ENCODE results near the gene HIVEP3. TPM values are rescaled to one million over a fixed set of nuclear protein-coding genes. Genes with fewer than 3 reads are reported as not detected.

The HIVEP3 gene
- total RNA-seq, 4 donors from 2014 or later, result 4.6 to 8.3 (median 6.5) TPM

DNA sequence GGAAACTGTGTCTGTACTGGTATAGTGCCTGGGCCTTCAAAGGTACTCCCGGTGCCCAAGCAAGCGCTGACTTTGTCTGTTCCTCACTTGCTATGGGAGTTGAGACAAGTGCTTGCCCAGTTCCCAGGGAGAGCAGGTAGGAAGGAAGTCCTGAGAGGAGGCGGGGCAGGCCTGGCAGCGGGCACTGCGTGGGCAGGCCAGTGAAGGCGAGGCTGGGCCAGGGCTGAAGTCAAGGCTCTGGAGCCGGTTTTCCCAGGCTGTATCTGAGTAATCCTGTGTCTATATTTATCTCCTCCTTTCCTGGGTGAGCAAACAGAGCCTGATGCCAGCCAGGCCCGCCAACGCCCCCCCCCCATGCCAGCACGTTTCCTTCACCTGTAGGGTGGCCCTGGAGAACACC lies 418.3 kb downstream of the HIVEP3 start:
- H3K36me3 ChIP-seq, result no peaks in the 10 kb centered on the region
- H3K27me3 ChIP-seq, result no peaks in the 10 kb centered on the region
- H3K27ac ChIP-seq, result peak overlapping the region in 3 of 4 donors; percentile 63 to 84 (median 74)
- no peaks in the 10 kb centered on the region for H3K9me3 ChIP-seq
- peak in 2 of 3 donors; percentile 85 to 86 for DNase-seq
- peaks cover 3 to 64% (median 16%) of the 10 kb centered on the region in 4 donors for H3K4me1 ChIP-seq
- TF ChIP-seq, protein P1, sequence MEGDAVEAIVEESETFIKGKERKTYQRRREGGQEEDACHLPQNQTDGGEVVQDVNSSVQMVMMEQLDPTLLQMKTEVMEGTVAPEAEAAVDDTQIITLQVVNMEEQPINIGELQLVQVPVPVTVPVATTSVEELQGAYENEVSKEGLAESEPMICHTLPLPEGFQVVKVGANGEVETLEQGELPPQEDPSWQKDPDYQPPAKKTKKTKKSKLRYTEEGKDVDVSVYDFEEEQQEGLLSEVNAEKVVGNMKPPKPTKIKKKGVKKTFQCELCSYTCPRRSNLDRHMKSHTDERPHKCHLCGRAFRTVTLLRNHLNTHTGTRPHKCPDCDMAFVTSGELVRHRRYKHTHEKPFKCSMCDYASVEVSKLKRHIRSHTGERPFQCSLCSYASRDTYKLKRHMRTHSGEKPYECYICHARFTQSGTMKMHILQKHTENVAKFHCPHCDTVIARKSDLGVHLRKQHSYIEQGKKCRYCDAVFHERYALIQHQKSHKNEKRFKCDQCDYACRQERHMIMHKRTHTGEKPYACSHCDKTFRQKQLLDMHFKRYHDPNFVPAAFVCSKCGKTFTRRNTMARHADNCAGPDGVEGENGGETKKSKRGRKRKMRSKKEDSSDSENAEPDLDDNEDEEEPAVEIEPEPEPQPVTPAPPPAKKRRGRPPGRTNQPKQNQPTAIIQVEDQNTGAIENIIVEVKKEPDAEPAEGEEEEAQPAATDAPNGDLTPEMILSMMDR (IDR thresholded peaks at IDR 0.05), result no peak
- TF ChIP-seq POLR2A (IDR thresholded peaks at IDR 0.05), result peak in 1 of 2 donors; percentile 42
- H3K4me3 ChIP-seq, result no peak overlapping the region

- Histone ChIP-seq H3K27me3 (no peaks in the 10 kb centered on the region), H3K27ac (peak overlapping the region in 2 of 4 donors; percentile 62 to 74), H3K9me3 (no peaks in the 10 kb centered on the region), H3K4me1 (peaks cover 3 to 67% (median 16%) of the 10 kb centered on the region in 4 donors), H3K36me3 (no peaks in the 10 kb centered on the region), H3K4me3 (no peak overlapping the region)
- no peak for DNase-seq
- TF ChIP-seq, protein P1 (IDR thresholded peaks at IDR 0.05), result no peak
- TF ChIP-seq POLR2A (IDR thresholded peaks at IDR 0.05), result no peak
Measured at GRCh38 chr1:41499591-41499990, 419.1 kb downstream of the HIVEP3 start.

- Histone ChIP-seq H3K4me1 (peaks cover 3 to 67% (median 16%) of the 10 kb centered on the region in 4 donors), H3K9me3 (no peaks in the 10 kb centered on the region), H3K27ac (peak overlapping the region in 2 of 4 donors; percentile 62 to 74), H3K36me3 (no peaks in the 10 kb centered on the region), H3K27me3 (no peaks in the 10 kb centered on the region), H3K4me3 (no peak overlapping the region)
- DNase-seq, result peak in 2 of 3 donors; percentile 86 to 89
- TF ChIP-seq POLR2A (IDR thresholded peaks at IDR 0.05), result no peak
- TF ChIP-seq, protein P1 (IDR thresholded peaks at IDR 0.05), result no peak
Measured at GRCh38 chr1:41498804-41499203, 419.9 kb downstream of the HIVEP3 start.

DNA sequence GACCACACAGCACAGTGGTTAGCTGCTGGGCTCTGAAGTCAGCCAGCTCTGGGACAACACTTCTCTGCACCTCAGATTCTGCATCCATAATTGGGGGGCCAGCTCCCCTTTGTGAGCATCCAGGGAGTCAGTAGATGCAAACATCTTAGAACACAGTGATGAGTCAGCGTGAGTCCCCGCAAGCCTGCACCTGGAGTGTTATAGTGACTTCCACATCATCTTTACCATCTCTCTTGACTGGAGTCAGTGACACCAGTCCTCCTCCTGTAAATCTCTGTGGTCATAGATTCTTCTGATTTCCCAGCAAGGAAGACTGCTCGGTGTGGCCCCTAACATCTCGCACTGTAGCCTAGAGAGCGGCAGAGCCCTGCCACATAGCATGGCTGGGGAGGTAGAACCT lies 420.3 kb downstream of the HIVEP3 start:
- Histone ChIP-seq H3K27ac (peak overlapping the region in 2 of 4 donors; percentile 62 to 74), H3K27me3 (no peaks in the 10 kb centered on the region), H3K4me1 (peaks cover 3 to 67% (median 16%) of the 10 kb centered on the region in 4 donors), H3K36me3 (no peaks in the 10 kb centered on the region), H3K9me3 (no peaks in the 10 kb centered on the region), H3K4me3 (no peak overlapping the region)
- DNase-seq, result no peak
- TF ChIP-seq, protein P1 (IDR thresholded peaks at IDR 0.05), result no peak
- TF ChIP-seq POLR2A (IDR thresholded peaks at IDR 0.05), result no peak

GRCh38 chr1:41497461-41498030 lies 421.2 kb downstream of the HIVEP3 start:
- H3K4me1 ChIP-seq, result peaks cover 3 to 63% (median 16%) of the 10 kb centered on the region in 4 donors
- peak overlapping the region in 1 of 4 donors; percentile 79 for H3K27ac ChIP-seq
- no peaks in the 10 kb centered on the region for H3K36me3 ChIP-seq
- no peak for TF ChIP-seq POLR2A (IDR thresholded peaks at IDR 0.05)
- TF ChIP-seq, protein P1 (IDR thresholded peaks at IDR 0.05), result no peak
- H3K9me3 ChIP-seq, result no peaks in the 10 kb centered on the region
- no peak for DNase-seq
- no peak overlapping the region for H3K4me3 ChIP-seq
- H3K27me3 ChIP-seq, result no peaks in the 10 kb centered on the region
